Panc1 (cell line): ENCODE data around the gene SIGLEC11.

ENCODE experiments used
- CTCF ChIP-seq: fragments of 450-650 bp; IDR thresholded peaks from 2 replicates; pipeline ENCODE4 v1.5.1; 2017; ENCODE audit warnings: mild to moderate bottlenecking
- REST ChIP-seq, 2 experiments: IDR thresholded peaks; 2 replicates each; pipeline ENCODE4 v1.6.1; 2011 to 2012; ENCODE audit warnings: low read depth in 2 of 2, control low read depth in 1 of 2, low read length in 1 of 2, mild to moderate bottlenecking in 1 of 2, moderate library complexity in 1 of 2; ENCODE audit not compliant: insufficient read depth in 1 of 2
- TCF7L2 ChIP-seq: IDR thresholded peaks from 2 replicates; pipeline ENCODE4 v1.6.1; 2011; ENCODE audit warnings: mild to moderate bottlenecking, low read depth, low read length, inconsistent platforms

- TF ChIP-seq CTCF (no peak), REST (IDR thresholded peaks at IDR 0.05; ENCODE audit: insufficient read depth in 1 of 2, low read depth in 2 of 2, low read length in 1 of 2) (no peak), TCF7L2 (no peak)
These were observed 22.3 kb downstream of the SIGLEC11 start for GRCh38 chr19:49938662-49939061.
